Measurements from ENCODE around the gene ACAP3. TPM values are rescaled to one million over a fixed set of nuclear protein-coding genes. Genes with fewer than 3 reads are reported as not detected.

Gene ACAP3
- total and polyA plus RNA-seq, 2 donors (not counting 3 experiments of a cell fraction or from before 2014, with no cell fraction given), result 27.8 to 39.0 TPM

DNA sequence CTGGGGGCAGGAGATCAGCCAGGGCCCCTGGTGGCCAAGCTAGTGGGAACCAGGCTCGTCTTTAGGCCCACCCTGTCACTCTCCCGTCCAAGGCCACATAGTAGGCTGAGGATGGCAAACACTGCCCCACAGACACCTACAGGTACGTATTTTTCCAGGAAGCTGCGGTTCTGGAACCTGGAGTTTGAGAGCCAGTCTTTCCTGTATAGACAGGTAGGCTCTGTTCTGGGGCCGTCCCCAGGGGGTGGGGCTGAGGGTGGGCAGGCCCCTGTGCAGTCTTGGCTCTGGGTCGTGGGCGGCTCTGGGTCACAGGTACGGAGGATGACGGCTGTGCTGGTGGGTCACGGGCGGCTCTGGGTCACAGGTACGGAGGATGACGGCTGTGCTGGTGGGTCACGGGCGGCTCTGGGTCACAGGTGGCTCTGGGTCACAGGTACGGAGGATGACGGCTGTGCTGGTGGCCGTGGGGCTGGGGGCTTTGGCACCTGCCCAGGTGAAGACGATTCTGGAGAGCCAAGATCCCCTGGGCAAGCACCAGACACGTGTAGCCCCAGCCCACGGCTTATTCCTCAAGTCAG lies 2.8 kb upstream of the ACAP3 start:
- POLR2A ChIA-PET, result no interaction called here

More for the DNA sequence above, 2.8 kb upstream of the ACAP3 start:
- Histone ChIP-seq H3K27ac (ENCODE audit: insufficient read depth, low read depth, low read length) (no peak overlapping the region), H3K79me2 (ENCODE audit: control insufficient read depth, insufficient read depth, low read length) (peaks cover 1% of the 10 kb centered on the region), H3K9me1 (replicated peaks; ENCODE audit: control insufficient read depth, extremely low read depth, insufficient read depth, low read length) (no peaks in the 10 kb centered on the region), H3K9ac (replicated peaks; ENCODE audit: extremely low read depth, insufficient read depth, low read length) (no peak overlapping the region), H2AFZ (ENCODE audit: low read depth, low read length) (no peak overlapping the region), H4K20me1 (replicated peaks; ENCODE audit: control insufficient read depth, extremely low read depth, insufficient read depth, low read length) (no peaks in the 10 kb centered on the region), H3K27me3 (ENCODE audit: control insufficient read depth in 2 of 2, insufficient read depth in 2 of 2, low read length in 2 of 2) (no peaks in the 10 kb centered on the region), H3K9me3 (replicated peaks; ENCODE audit: control insufficient read depth, insufficient read depth, low read length) (no peaks in the 10 kb centered on the region), H3K36me3 (ENCODE audit: control insufficient read depth in 2 of 2, extremely low read depth in 1 of 2, insufficient read depth in 2 of 2, low read length in 2 of 2) (peaks cover 0 to 41% of the 10 kb centered on the region in 2 experiments), H3K4me2 (ENCODE audit: insufficient read depth, low read length) (no peak overlapping the region), H3K4me1 (ENCODE audit: control insufficient read depth, extremely low read depth, insufficient read depth, low read length) (peaks cover 13% of the 10 kb centered on the region), H3K4me3 (replicated peaks in 1 of 3; ENCODE audit: insufficient read depth in 1 of 3, low read depth in 1 of 3, low read length in 3 of 3) (no peak overlapping the region)
- TF ChIP-seq JUN (IDR thresholded peaks at IDR 0.05; ENCODE audit: borderline replicate concordance, insufficient read depth, insufficient read length, low read depth), result no peak
- no peak for TF ChIP-seq POLR2AphosphoS5 (IDR thresholded peaks at IDR 0.05; ENCODE audit: insufficient read depth, low read depth, low read length)
- TF ChIP-seq GATA2 (IDR thresholded peaks at IDR 0.05; ENCODE audit: insufficient read depth, insufficient read length, low read depth, low read length), result no peak
- TF ChIP-seq, protein P1, sequence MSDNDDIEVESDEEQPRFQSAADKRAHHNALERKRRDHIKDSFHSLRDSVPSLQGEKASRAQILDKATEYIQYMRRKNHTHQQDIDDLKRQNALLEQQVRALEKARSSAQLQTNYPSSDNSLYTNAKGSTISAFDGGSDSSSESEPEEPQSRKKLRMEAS (IDR thresholded peaks at IDR 0.05; ENCODE audit: insufficient read depth, insufficient read length), result no peak
- TF ChIP-seq FOS (IDR thresholded peaks at IDR 0.05; ENCODE audit: borderline replicate concordance, insufficient read depth, low read length), result no peak
- no peak for TF ChIP-seq MYC (IDR thresholded peaks at IDR 0.05; ENCODE audit: low read depth, low read length)
- TF ChIP-seq POLR2A (IDR thresholded peaks at IDR 0.05; ENCODE audit: low read depth, low read length), result no peak
- TF ChIP-seq EZH2 (IDR thresholded peaks at IDR 0.05; ENCODE audit: borderline replicate concordance, low read depth, low read length, severe bottlenecking), result no peak
- TF ChIP-seq, protein P2, sequence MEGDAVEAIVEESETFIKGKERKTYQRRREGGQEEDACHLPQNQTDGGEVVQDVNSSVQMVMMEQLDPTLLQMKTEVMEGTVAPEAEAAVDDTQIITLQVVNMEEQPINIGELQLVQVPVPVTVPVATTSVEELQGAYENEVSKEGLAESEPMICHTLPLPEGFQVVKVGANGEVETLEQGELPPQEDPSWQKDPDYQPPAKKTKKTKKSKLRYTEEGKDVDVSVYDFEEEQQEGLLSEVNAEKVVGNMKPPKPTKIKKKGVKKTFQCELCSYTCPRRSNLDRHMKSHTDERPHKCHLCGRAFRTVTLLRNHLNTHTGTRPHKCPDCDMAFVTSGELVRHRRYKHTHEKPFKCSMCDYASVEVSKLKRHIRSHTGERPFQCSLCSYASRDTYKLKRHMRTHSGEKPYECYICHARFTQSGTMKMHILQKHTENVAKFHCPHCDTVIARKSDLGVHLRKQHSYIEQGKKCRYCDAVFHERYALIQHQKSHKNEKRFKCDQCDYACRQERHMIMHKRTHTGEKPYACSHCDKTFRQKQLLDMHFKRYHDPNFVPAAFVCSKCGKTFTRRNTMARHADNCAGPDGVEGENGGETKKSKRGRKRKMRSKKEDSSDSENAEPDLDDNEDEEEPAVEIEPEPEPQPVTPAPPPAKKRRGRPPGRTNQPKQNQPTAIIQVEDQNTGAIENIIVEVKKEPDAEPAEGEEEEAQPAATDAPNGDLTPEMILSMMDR (IDR thresholded peaks at IDR 0.05; ENCODE audit: extremely low read depth in 1 of 2, insufficient read depth in 1 of 2, low read depth in 1 of 2, low read length in 2 of 2), result no peak
- intact Hi-C loops (cut with micrococcal nuclease), result no loop called here
- DNase-seq (ENCODE audit: low read depth, low spot score), result no peak
- CTCF ChIA-PET, result no interaction called here
- no TSS peak for BruUV-seq (replicated peaks)
- FAIRE-seq, result no peak
- dilution Hi-C loops (cut with MboI; ENCODE audit: extremely low pct_ligation_motif_present, low sequenced_read_pairs), result no loop called here

Measured in endothelial cell of umbilical vein (primary cell).